Measurements from ENCODE around the gene TRPM5.

- no peak for TF ChIP-seq CTCF (IDR thresholded peaks at IDR 0.05; ENCODE audit: insufficient read depth, low read depth, low read length)
- no peak for TF ChIP-seq EZH2 (IDR thresholded peaks at IDR 0.05; ENCODE audit: insufficient read depth, low read length)
Measured at GRCh38 chr11:2468363-2469235, 24.3 kb upstream of the TRPM5 start.

All from astrocyte (in vitro differentiated cells and primary cell).